Panc1 (cell line): Measurements from ENCODE around the gene JMJD1C. TPM values are rescaled to one million over a fixed set of nuclear protein-coding genes. Genes with fewer than 3 reads are reported as not detected.

Experiments used
- ATAC-seq: fragments of 200-7000 bp; cut with Tn5 transposase; 2 replicates; pipeline ENCODE4 v1.9.1; 2020; ENCODE audit warnings: mild to moderate bottlenecking, moderate library complexity
- BruUV-seq: library from RNA; stranded (reverse); fragments of 400-500 nt; replicated peaks from 2 replicates; lab custom pipeline; 2021; lab: Mats Ljungman, UMichigan
- CTCF ChIA-PET: fragments of 300-600 bp; sonication (Branson Sonifier 250); formaldehyde crosslinking; loops from one replicate; lab custom pipeline; 2022; ENCODE audit warnings: antibody characterized with exemption; lab: Charles Lee
- POLR2A ChIA-PET: fragments of 300-600 bp; sonication (Branson Sonifier 250); formaldehyde crosslinking; loops from one replicate; lab custom pipeline; 2022; ENCODE audit warnings: antibody characterized with exemption; lab: Charles Lee
- DNase-seq: peaks from one replicate; pipeline ENCODE4 v3.0.0-alpha.2; 2010; ENCODE audit warnings: low read depth, low spot score
- H3K27ac ChIP-seq: 2 replicates; pipeline ENCODE4 v1.5.1; 2011; ENCODE audit warnings: mild to moderate bottlenecking, low read length, inconsistent platforms
- H3K27me3 ChIP-seq: fragments of 200-500 bp; sonication (Bioruptor generic); 2 replicates; pipeline ENCODE4 v1.6.0; 2014; ENCODE audit warnings: low read length, inconsistent platforms; ENCODE audit not compliant: control insufficient read depth, insufficient read depth
- H3K36me3 ChIP-seq: fragments of 200-500 bp; sonication (Bioruptor generic); 2 replicates; pipeline ENCODE4 v1.5.1; 2014; ENCODE audit warnings: inconsistent platforms, mild to moderate bottlenecking, low read length, moderate library complexity; ENCODE audit not compliant: control insufficient read depth, insufficient read depth
- H3K4me1 ChIP-seq: 2 replicates; pipeline ENCODE4 v1.5.1; 2011; ENCODE audit warnings: inconsistent platforms, mild to moderate bottlenecking, low read length, moderate library complexity; ENCODE audit not compliant: control insufficient read depth, insufficient read depth
- H3K4me3 ChIP-seq, 2 experiments: 2 replicates each; pipeline ENCODE4 v1.5.1; 2011 to 2012; ENCODE audit warnings: low read depth in 2 of 2, low read length in 2 of 2, mild to moderate bottlenecking in 2 of 2, inconsistent platforms in 1 of 2, moderate library complexity in 1 of 2
- H3K9me3 ChIP-seq: fragments of 200-500 bp; sonication (Bioruptor generic); 2 replicates; pipeline ENCODE4 v1.5.1; 2014; ENCODE audit warnings: low read depth, mild to moderate bottlenecking, inconsistent platforms, low read length, moderate library complexity; ENCODE audit not compliant: control insufficient read depth, insufficient read depth
- POLR2AphosphoS5 ChIP-seq: IDR thresholded peaks from 2 replicates; pipeline ENCODE4 v1.6.1; 2012; ENCODE audit warnings: mild to moderate bottlenecking, low read depth, low read length, moderate library complexity
- SIN3A ChIP-seq: IDR thresholded peaks from 2 replicates; pipeline ENCODE4 v1.6.1; 2012; ENCODE audit warnings: low read depth, mild to moderate bottlenecking, low read length, moderate library complexity, borderline replicate concordance; ENCODE audit not compliant: insufficient read depth
- TCF7L2 ChIP-seq: IDR thresholded peaks from 2 replicates; pipeline ENCODE4 v1.6.1; 2011; ENCODE audit warnings: mild to moderate bottlenecking, low read depth, low read length, inconsistent platforms
- in situ Hi-C: cut with HindIII; loops from 2 replicates; pipeline ENCODE4 v1.10.0; 2016; ENCODE audit warnings: low sequenced_read_pairs, low pct_unique_long_range_greater_than_20kb
- intact Hi-C: fragments of 100-400 bp; cut with micrococcal nuclease; formaldehyde crosslinking; loops from one replicate; pipeline ENCODE4 v1.10.0; 2022; ENCODE audit not compliant: unreplicated experiment
- total RNA-seq: library from RNA; stranded (reverse); gene quantifications from one replicate; pipeline ENCODE4 v1.2.1, GENCODE V29; 2021; ENCODE audit not compliant: unreplicated experiment
- TF ChIP-seq, protein P1 (sequence below), 2 experiments: IDR thresholded peaks; 2 replicates each; pipeline ENCODE4 v1.6.1; 2011 to 2012; ENCODE audit warnings: low read depth in 2 of 2, control low read depth in 1 of 2, low read length in 1 of 2, mild to moderate bottlenecking in 1 of 2, moderate library complexity in 1 of 2; ENCODE audit not compliant: insufficient read depth in 1 of 2
- TF ChIP-seq, protein P2 (sequence below): fragments of 450-650 bp; IDR thresholded peaks from 2 replicates; pipeline ENCODE4 v1.5.1; 2017; ENCODE audit warnings: mild to moderate bottlenecking

JMJD1C gene
- total RNA-seq, 1 experiment from 2014 or later, result 88.3 TPM

DNA sequence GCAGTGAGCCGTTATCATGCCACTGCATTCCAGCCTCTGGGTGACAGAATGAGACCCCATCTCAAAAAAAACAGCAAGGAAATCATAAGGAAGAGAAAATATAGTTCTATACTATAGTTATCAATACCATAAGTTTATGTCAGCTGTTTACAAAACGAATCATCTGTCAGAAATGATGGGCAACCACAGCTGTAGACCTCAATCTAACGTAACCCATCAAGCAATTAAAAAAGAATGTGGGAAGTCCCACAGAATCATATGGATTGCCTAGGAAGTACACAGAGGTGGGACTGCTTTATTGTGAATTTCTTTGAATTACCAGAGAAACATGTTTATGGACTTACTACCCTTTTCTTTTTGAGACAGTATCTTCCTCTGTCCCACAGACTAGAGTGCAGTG, 325.7 kb downstream of the JMJD1C start:
- ChIA-PET CTCF (no interaction called here), POLR2A (interaction anchor here (0.8 kb wide), 1 partner anchor 498 kb away, joined by 3 read pairs; no protein-coding TSS in a partner anchor)
- Histone ChIP-seq H3K27ac (no peak overlapping the region), H3K4me3 (no peak overlapping the region), H3K36me3 (no peaks in the 10 kb centered on the region), H3K9me3 (no peaks in the 10 kb centered on the region), H3K27me3 (no peaks in the 10 kb centered on the region), H3K4me1 (0 out of 2 replicates have a peak, but pooled peaks cover 2% of the 10 kb centered on the region)
- no peak for ATAC-seq
- no peak for DNase-seq
- no TSS peak for BruUV-seq
- TF ChIP-seq SIN3A, result no peak
- intact Hi-C loops (no loop called here), in situ Hi-C loops (no loop called here)

DNA sequence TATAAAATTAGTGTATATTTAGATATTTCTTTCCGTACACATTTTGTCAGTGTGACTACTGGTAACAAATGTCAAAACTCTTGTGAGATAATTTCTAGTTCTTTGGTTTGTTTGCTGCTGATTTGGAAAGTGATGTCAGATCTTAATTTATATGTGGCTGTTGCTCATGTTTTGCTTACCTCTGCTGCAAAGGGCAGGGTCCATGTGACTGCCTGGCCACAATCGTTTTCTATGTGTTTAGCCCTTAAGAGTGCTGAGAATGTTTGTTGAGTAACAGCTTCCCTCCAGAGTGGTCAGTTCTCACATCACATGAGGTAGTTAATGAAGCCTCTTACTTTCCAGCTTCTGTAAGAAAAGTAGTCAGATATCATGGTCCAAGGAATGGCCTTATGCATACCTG, 328.5 kb downstream of the JMJD1C start:
- in situ Hi-C loops, result no loop called here
- H3K36me3 ChIP-seq, result no peaks in the 10 kb centered on the region
- H3K9me3 ChIP-seq, result peaks cover 5% of the 10 kb centered on the region; the same call in 1 of the 2 replicates
- H3K27ac ChIP-seq, result no peak overlapping the region
- CTCF ChIA-PET, result no interaction called here
- POLR2A ChIA-PET, result no interaction called here
- TF ChIP-seq POLR2AphosphoS5 (no peak), TCF7L2 (no peak), SIN3A (no peak)
- TF ChIP-seq, protein P1, sequence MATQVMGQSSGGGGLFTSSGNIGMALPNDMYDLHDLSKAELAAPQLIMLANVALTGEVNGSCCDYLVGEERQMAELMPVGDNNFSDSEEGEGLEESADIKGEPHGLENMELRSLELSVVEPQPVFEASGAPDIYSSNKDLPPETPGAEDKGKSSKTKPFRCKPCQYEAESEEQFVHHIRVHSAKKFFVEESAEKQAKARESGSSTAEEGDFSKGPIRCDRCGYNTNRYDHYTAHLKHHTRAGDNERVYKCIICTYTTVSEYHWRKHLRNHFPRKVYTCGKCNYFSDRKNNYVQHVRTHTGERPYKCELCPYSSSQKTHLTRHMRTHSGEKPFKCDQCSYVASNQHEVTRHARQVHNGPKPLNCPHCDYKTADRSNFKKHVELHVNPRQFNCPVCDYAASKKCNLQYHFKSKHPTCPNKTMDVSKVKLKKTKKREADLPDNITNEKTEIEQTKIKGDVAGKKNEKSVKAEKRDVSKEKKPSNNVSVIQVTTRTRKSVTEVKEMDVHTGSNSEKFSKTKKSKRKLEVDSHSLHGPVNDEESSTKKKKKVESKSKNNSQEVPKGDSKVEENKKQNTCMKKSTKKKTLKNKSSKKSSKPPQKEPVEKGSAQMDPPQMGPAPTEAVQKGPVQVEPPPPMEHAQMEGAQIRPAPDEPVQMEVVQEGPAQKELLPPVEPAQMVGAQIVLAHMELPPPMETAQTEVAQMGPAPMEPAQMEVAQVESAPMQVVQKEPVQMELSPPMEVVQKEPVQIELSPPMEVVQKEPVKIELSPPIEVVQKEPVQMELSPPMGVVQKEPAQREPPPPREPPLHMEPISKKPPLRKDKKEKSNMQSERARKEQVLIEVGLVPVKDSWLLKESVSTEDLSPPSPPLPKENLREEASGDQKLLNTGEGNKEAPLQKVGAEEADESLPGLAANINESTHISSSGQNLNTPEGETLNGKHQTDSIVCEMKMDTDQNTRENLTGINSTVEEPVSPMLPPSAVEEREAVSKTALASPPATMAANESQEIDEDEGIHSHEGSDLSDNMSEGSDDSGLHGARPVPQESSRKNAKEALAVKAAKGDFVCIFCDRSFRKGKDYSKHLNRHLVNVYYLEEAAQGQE (IDR thresholded peaks at IDR 0.05; ENCODE audit: insufficient read depth in 1 of 2, low read depth in 2 of 2, low read length in 1 of 2), result no peak
- TF ChIP-seq, protein P2, sequence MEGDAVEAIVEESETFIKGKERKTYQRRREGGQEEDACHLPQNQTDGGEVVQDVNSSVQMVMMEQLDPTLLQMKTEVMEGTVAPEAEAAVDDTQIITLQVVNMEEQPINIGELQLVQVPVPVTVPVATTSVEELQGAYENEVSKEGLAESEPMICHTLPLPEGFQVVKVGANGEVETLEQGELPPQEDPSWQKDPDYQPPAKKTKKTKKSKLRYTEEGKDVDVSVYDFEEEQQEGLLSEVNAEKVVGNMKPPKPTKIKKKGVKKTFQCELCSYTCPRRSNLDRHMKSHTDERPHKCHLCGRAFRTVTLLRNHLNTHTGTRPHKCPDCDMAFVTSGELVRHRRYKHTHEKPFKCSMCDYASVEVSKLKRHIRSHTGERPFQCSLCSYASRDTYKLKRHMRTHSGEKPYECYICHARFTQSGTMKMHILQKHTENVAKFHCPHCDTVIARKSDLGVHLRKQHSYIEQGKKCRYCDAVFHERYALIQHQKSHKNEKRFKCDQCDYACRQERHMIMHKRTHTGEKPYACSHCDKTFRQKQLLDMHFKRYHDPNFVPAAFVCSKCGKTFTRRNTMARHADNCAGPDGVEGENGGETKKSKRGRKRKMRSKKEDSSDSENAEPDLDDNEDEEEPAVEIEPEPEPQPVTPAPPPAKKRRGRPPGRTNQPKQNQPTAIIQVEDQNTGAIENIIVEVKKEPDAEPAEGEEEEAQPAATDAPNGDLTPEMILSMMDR, result no peak
- peaks cover 11% of the 10 kb centered on the region for H3K4me1 ChIP-seq
- no TSS peak for BruUV-seq
- intact Hi-C loops, result no loop called here
- no peaks in the 10 kb centered on the region for H3K27me3 ChIP-seq
- DNase-seq (no peak), ATAC-seq (no peak)
- H3K4me3 ChIP-seq, result no peak overlapping the region

DNA sequence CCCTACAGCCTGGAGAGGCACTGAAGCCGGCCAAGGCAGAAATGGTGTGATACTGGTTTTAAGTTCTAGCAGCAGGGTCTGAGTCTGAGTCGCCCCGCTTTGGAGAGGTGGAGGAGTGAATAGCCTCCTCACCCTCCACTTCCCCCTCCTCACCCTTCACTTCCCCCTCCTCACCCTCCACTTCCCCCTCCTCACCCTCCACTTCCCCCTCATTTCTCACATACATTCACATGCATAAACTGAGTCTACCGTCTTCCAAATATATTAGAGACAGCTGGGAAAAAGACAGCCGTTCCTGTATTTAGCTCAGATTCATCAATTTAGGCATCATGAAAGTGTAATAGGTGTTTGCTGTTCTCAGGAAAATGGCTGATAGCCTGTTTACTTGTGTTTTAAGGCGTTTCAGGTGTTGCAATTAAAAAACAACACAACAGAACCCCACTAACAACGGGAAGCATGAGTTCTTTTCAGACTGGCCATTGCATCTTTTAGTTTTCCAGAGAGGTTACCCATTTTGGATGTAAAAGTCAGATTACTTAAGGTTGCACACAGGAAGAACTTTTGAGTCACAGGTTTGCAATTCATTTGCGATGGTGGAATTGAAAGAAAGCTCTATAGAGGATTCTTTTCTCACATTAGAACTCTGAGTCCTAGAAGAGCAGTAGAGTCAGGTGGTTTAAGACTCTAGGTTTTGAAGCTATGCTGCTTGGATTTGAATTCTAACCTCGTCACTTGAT, 331.8 kb downstream of the JMJD1C start:
- Histone ChIP-seq H3K9me3 (peaks cover 6% of the 10 kb centered on the region; the same call in 1 of the 2 replicates), H3K4me1 (peaks cover 11% of the 10 kb centered on the region), H3K4me3 (peak overlapping the region; percentile 93 to 95), H3K27me3 (no peaks in the 10 kb centered on the region), H3K36me3 (no peaks in the 10 kb centered on the region), H3K27ac (peak overlapping the region; percentile 96)
- DNase-seq, result no peak
- no TSS peak for BruUV-seq
- intact Hi-C loops (no loop called here), in situ Hi-C loops (no loop called here)
- POLR2A ChIA-PET, result interaction anchor here (0.5 to 1.0 kb wide), 3 partner anchors 11 to 58 kb away, joined by 3 to 6 read pairs (median 3); no protein-coding TSS in a partner anchor
- CTCF ChIA-PET, result interaction anchor here (0.6 to 1.1 kb wide), 4 partner anchors 13 to 33 kb away, joined by 3 to 6 read pairs (median 4); no protein-coding TSS in a partner anchor
- TF ChIP-seq, protein P1 (IDR thresholded peaks at IDR 0.05; ENCODE audit: insufficient read depth in 1 of 2, low read depth in 2 of 2, low read length in 1 of 2), result no peak
- TF ChIP-seq, protein P2, result no peak
- no peak for TF ChIP-seq SIN3A
- TF ChIP-seq TCF7L2, result no peak
- no peak for TF ChIP-seq POLR2AphosphoS5
- no peak for ATAC-seq
